Ascending aorta (tissue), 2 donors: ENCODE results near the gene SND1. TPM values are rescaled to one million over a fixed set of nuclear protein-coding genes. Genes with fewer than 3 reads are reported as not detected.

ENCODE experiments used
- DNase-seq, 2 donors: peaks; one replicate each; pipeline ENCODE4 v3.0.0-alpha.2; 2019; ENCODE audit warnings: low spot score in 2 of 2
- H3K27ac ChIP-seq, 2 donors: fragments of 200-600 bp; sonication (generic); one replicate each; pipeline ENCODE4 v1.5.1; 2016 to 2017; ENCODE audit warnings: mild to moderate bottlenecking in 1 of 2
- H3K27me3 ChIP-seq: fragments of 200-600 bp; sonication (generic); one replicate; pipeline ENCODE4 v1.5.1; 2017
- H3K36me3 ChIP-seq, 2 donors: fragments of 200-600 bp; sonication (generic); one replicate each; pipeline ENCODE4 v1.5.1; 2016
- H3K4me1 ChIP-seq, 2 donors: fragments of 200-600 bp; sonication (generic); one replicate each; pipeline ENCODE4 v1.5.1; 2016 to 2017; ENCODE audit warnings: mild to moderate bottlenecking in 1 of 2
- H3K4me3 ChIP-seq, 2 donors: fragments of 200-600 bp; sonication (generic); one replicate each; pipeline ENCODE4 v1.5.1; 2016 to 2017; ENCODE audit warnings: mild to moderate bottlenecking in 1 of 2
- H3K9me3 ChIP-seq, 2 donors: fragments of 200-600 bp; sonication (generic); one replicate each; pipeline ENCODE4 v1.5.1; 2016
- intact Hi-C: fragments of 100-400 bp; cut with DNase I; formaldehyde crosslinking; loops from one replicate; pipeline ENCODE4 v1.15.1; 2023
- total RNA-seq: library from RNA; depleted of rRNA; stranded (reverse); fragments of >200 nt; gene quantifications from one replicate; pipeline ENCODE4 v1.1.0, GENCODE V29; 2016
- TF ChIP-seq, protein P1 (sequence below), 3 experiments: fragments of 200-600 bp in 2 of 3; fragments of 450-650 bp in 1 of 3; sonication (generic) in 2 of 3; IDR thresholded peaks; one replicate each; pipeline ENCODE4 v1.5.1; 2016 to 2019; ENCODE audit warnings: antibody characterized with exemption in 3 of 3, mild to moderate bottlenecking in 1 of 3, moderate library complexity in 1 of 3

Gene SND1
- total RNA-seq, 1 donor from 2014 or later = 93.8 TPM

DNA sequence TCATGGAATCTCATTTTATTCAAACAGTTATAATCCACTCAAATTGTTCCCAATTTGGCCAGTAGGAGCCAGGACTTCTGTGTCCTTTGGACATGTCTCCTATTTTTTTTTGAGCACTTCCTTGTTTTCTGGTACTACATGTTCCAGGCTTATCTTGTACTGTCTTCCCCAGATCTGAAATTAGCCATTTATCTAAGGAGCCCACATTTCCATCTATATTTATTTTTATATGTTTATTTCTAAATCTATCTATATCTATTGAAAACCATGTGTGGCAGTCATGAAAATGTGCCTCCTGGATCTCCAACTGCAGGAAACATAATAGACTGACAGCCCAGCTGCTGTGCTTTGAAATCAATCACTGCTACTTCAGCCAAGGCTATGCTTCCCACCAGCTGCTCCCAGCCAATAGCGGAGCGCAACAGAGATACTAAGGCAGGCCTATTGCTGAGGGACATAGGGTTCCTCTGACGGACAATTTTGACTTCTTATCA lies 232.1 kb downstream of the SND1 start:
- intact Hi-C loops = no loop called here
- DNase-seq = no peak

DNA sequence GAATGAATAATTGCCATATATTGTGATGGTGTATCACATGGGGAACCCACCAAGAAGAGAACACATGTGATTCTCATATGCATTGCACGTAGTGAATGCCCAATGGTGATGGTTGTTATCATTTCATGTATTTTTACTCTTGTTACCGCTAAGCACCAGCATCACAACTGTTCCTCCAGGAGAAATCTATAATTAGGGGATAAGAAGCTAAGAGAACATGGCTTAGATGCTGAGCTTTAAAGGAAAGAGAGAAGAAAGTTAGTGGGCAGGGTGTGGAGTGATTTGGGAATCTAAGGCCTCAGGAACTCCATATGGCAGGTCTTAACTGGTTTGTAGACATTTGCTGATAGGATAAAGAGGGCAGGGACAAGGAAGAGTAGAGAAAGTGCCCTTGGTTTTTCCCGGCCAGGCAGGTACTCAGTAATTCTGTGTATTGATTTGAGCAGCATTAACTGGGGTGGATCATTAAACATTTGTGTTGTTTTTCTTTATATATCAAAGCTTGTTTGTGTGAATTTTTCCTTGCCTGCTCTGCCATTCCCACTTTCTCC lies 233.3 kb downstream of the SND1 start:
- intact Hi-C loops = no loop called here
- peaks cover 6 to 10% of the 10 kb centered on the region in 2 donors for H3K4me1 ChIP-seq
- peaks cover 0 to 13% of the 10 kb centered on the region in 2 donors for H3K36me3 ChIP-seq
- TF ChIP-seq, protein P1, sequence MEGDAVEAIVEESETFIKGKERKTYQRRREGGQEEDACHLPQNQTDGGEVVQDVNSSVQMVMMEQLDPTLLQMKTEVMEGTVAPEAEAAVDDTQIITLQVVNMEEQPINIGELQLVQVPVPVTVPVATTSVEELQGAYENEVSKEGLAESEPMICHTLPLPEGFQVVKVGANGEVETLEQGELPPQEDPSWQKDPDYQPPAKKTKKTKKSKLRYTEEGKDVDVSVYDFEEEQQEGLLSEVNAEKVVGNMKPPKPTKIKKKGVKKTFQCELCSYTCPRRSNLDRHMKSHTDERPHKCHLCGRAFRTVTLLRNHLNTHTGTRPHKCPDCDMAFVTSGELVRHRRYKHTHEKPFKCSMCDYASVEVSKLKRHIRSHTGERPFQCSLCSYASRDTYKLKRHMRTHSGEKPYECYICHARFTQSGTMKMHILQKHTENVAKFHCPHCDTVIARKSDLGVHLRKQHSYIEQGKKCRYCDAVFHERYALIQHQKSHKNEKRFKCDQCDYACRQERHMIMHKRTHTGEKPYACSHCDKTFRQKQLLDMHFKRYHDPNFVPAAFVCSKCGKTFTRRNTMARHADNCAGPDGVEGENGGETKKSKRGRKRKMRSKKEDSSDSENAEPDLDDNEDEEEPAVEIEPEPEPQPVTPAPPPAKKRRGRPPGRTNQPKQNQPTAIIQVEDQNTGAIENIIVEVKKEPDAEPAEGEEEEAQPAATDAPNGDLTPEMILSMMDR (IDR thresholded peaks at IDR 0.05) = no peak
- DNase-seq = no peak
- H3K27me3 ChIP-seq = no peaks in the 10 kb centered on the region
- H3K27ac ChIP-seq = peak overlapping the region in 1 of 2 donors; percentile 22
- H3K4me3 ChIP-seq = no peak overlapping the region
- H3K9me3 ChIP-seq = no peaks in the 10 kb centered on the region

More for the DNA sequence above, 232.1 kb downstream of the SND1 start:
- Histone ChIP-seq H3K36me3 (peaks cover 0 to 13% of the 10 kb centered on the region in 2 donors), H3K4me3 (no peak overlapping the region), H3K4me1 (peaks cover 6 to 10% of the 10 kb centered on the region in 2 donors), H3K27me3 (no peaks in the 10 kb centered on the region), H3K9me3 (no peaks in the 10 kb centered on the region), H3K27ac (no peak overlapping the region)
- TF ChIP-seq, protein P1 (IDR thresholded peaks at IDR 0.05) = no peak

DNA sequence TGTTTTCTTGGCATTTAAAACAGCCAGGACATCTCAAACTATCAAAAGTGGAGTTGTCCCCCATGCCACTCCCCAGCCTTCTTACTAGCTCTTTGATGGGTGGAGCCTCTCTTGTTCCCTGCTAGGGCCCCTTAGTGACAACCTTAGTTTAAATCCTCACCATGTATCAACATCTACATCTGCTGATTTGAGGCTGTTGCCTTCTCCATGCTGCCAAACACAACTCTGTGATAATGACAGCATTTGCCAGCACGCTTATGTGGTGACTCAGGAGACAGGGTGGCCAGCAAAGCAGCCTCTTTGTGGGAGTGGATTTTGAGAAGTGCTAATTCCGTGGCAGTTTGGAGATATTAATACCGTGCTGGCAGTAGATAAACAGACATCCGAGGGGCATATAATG lies 233.8 kb downstream of the SND1 start:
- Histone ChIP-seq H3K4me3 (no peak overlapping the region), H3K27me3 (no peaks in the 10 kb centered on the region), H3K27ac (no peak overlapping the region), H3K4me1 (peaks cover 6 to 10% of the 10 kb centered on the region in 2 donors), H3K9me3 (no peaks in the 10 kb centered on the region), H3K36me3 (peaks cover 0 to 13% of the 10 kb centered on the region in 2 donors)
- intact Hi-C loops = no loop called here
- DNase-seq = peak in 1 of 2 donors; percentile 66
- TF ChIP-seq, protein P1 (IDR thresholded peaks at IDR 0.05) = no peak

DNA sequence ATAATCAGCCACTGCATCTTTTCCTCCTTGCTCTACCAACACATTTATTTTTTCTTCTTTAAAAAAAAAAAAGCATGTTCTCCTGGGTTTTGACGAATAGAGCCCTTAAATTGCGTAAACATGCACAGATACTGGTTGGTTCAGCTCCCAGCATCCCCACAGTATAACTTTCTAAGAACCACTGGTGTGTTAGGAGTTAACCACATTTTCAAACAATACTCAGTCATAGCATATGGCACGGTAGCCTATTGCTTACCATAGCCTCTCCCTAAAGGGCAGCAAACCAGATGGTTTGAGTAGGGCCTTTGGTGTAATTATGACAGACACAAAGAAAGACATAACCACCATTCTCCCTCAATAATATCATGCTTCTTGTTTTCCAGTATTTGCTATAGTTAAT lies 234.3 kb downstream of the SND1 start:
- DNase-seq = no peak
- H3K4me3 ChIP-seq = no peak overlapping the region
- H3K27me3 ChIP-seq = no peaks in the 10 kb centered on the region
- TF ChIP-seq, protein P1 (IDR thresholded peaks at IDR 0.05) = no peak
- H3K36me3 ChIP-seq = peaks cover 0 to 13% of the 10 kb centered on the region in 2 donors
- peaks cover 6 to 10% of the 10 kb centered on the region in 2 donors for H3K4me1 ChIP-seq
- H3K9me3 ChIP-seq = no peaks in the 10 kb centered on the region
- intact Hi-C loops = no loop called here
- no peak overlapping the region for H3K27ac ChIP-seq

DNA sequence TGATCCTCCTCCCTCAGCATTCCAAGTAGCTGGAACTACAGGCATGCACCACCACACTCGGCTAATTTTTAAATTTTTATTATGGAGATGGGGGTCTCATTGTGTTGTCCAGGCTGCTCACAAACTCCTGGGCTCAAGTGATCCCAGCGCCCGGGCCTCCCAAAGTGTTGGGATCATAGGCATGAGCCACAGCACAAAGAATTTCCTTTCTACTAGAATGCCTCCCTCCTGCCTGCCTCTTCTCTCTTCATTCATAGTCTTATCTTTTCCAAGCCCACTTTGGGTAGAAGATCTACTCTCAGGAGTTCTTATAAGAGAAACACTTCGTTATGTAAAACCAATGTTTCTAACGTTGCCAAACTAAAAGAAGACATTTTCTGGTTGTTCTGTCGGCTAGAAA lies 235.1 kb downstream of the SND1 start:
- peaks cover 0 to 13% of the 10 kb centered on the region in 2 donors for H3K36me3 ChIP-seq
- peaks cover 6 to 10% of the 10 kb centered on the region in 2 donors for H3K4me1 ChIP-seq
- no peaks in the 10 kb centered on the region for H3K9me3 ChIP-seq
- DNase-seq = no peak
- H3K4me3 ChIP-seq = no peak overlapping the region
- intact Hi-C loops = no loop called here
- H3K27ac ChIP-seq = no peak overlapping the region
- H3K27me3 ChIP-seq = no peaks in the 10 kb centered on the region
- TF ChIP-seq, protein P1 (IDR thresholded peaks at IDR 0.05) = no peak
